ENCODE measurements around the gene ARL14.

Gene ARL14

GRCh38 chr3:160673188-160673587 lies 3.8 kb upstream of the ARL14 start:
- H3K4me3 ChIP-seq (replicated peaks; ENCODE audit: low read depth, low read length) = no peak overlapping the region
- no peak for DNase-seq (ENCODE audit: low read depth)
- TF ChIP-seq CTCF (IDR thresholded peaks at IDR 0.05; ENCODE audit: low read length, missing control alignments) = no peak

- no peak for DNase-seq (ENCODE audit: low read depth)
- TF ChIP-seq CTCF (IDR thresholded peaks at IDR 0.05; ENCODE audit: low read length, missing control alignments) = no peak
- no peak overlapping the region for H3K4me3 ChIP-seq (replicated peaks; ENCODE audit: low read depth, low read length)
Measured at GRCh38 chr3:160675566-160676124, 1.3 kb upstream of the ARL14 start.

GRCh38 chr3:160677459-160677881 lies 510 bp downstream of the ARL14 start:
- no peak overlapping the region for H3K4me3 ChIP-seq (replicated peaks; ENCODE audit: low read depth, low read length)
- DNase-seq (ENCODE audit: low read depth) = no peak

GRCh38 chr3:160678292-160678842 lies 1.4 kb downstream of the ARL14 start:
- TF ChIP-seq CTCF (IDR thresholded peaks at IDR 0.05; ENCODE audit: low read length, missing control alignments) = no peak
- peak; percentile 28 for DNase-seq (ENCODE audit: low read depth)
- H3K4me3 ChIP-seq (replicated peaks; ENCODE audit: low read depth, low read length) = no peak overlapping the region

More at GRCh38 chr3:160677459-160677881, 510 bp downstream of the ARL14 start:
- TF ChIP-seq CTCF (IDR thresholded peaks at IDR 0.05; ENCODE audit: low read length, missing control alignments) = no peak

GRCh38 chr3:160684368-160684740 lies 7.4 kb downstream of the ARL14 start:
- no peak for TF ChIP-seq CTCF (IDR thresholded peaks at IDR 0.05; ENCODE audit: low read length, missing control alignments)
- no peak overlapping the region for H3K4me3 ChIP-seq (replicated peaks; ENCODE audit: low read depth, low read length)
- DNase-seq (ENCODE audit: low read depth) = no peak

- no peak overlapping the region for H3K4me3 ChIP-seq (replicated peaks; ENCODE audit: low read depth, low read length)
- TF ChIP-seq CTCF (IDR thresholded peaks at IDR 0.05; ENCODE audit: low read length, missing control alignments) = peak; percentile 49
- DNase-seq (ENCODE audit: low read depth) = no peak
Measured at GRCh38 chr3:160685144-160685766, 8.3 kb downstream of the ARL14 start.
